Activated CD8-positive, alpha-beta T cell treated with anti-CD3 and anti-CD28 coated beads for 36 hours (primary cell): Measurements from ENCODE around the gene LFNG. TPM values are rescaled to one million over a fixed set of nuclear protein-coding genes. Genes with fewer than 3 reads are reported as not detected.

ENCODE experiments used
- ATAC-seq: fragments of 200-7000 bp; cut with Tn5 transposase; one replicate; pipeline ENCODE4 v1.10.0; 2021; ENCODE audit warnings: mild to moderate bottlenecking, moderate library complexity
- CTCF ChIA-PET: fragments of 350-600 bp; sonication (Branson Sonifier 250); formaldehyde crosslinking; loops from one replicate; lab custom pipeline; 2021; ENCODE audit warnings: antibody characterized with exemption; lab: Charles Lee
- POLR2A ChIA-PET: fragments of 350-600 bp; sonication (Branson Sonifier 250); formaldehyde crosslinking; loops from one replicate; lab custom pipeline; 2021; ENCODE audit warnings: antibody characterized with exemption; lab: Charles Lee
- DNase-seq: peaks from one replicate; pipeline ENCODE4 v3.0.0-alpha.2; 2020
- H3K27ac Mint-ChIP-seq: one replicate; pipeline ENCODE4 v1.8.0; 2021; ENCODE audit warnings: mild to moderate bottlenecking, mixed read lengths
- H3K27me3 Mint-ChIP-seq: one replicate; pipeline ENCODE4 v1.8.0; 2021; ENCODE audit warnings: mixed read lengths
- H3K36me3 Mint-ChIP-seq: one replicate; pipeline ENCODE4 v1.8.0; 2021; ENCODE audit warnings: low read depth, mixed read lengths
- H3K4me1 Mint-ChIP-seq: one replicate; pipeline ENCODE4 v1.8.0; 2021; ENCODE audit warnings: low read depth, mixed read lengths
- H3K4me3 Mint-ChIP-seq: one replicate; pipeline ENCODE4 v1.8.0; 2021; ENCODE audit warnings: mild to moderate bottlenecking, moderate library complexity, mixed read lengths
- H3K9me3 Mint-ChIP-seq: one replicate; pipeline ENCODE4 v1.8.0; 2021; ENCODE audit warnings: mixed read lengths
- CTCF ChIP-seq: fragments of 200-600 bp; IDR thresholded peaks from one replicate; pipeline ENCODE4 v1.8.0; 2022; ENCODE audit warnings: antibody characterized with exemption, mild to moderate bottlenecking
- intact Hi-C: fragments of 100-400 bp; cut with micrococcal nuclease; formaldehyde crosslinking; loops from one replicate; pipeline ENCODE4 v1.10.0; 2022
- microRNA-seq: library from miRNA; unstranded; fragments of <30 nt; microRNA quantifications from one replicate; pipeline ENCODE4 v1.2.0, GENCODE V29; 2022; ENCODE audit warnings: borderline microRNAs expressed, borderline replicate concordance
- total RNA-seq, 2 experiments: library from RNA; stranded (reverse); gene quantifications; one replicate each; pipeline ENCODE4 v1.2.3, GENCODE V29; 2021

Gene LFNG
- total RNA-seq, 2 experiments from 2014 or later: 50.6 TPM

GRCh38 chr7:2575733-2576340, 56.3 kb downstream of the LFNG start:
- no peak for TF ChIP-seq CTCF
- no peak for DNase-seq
- CTCF ChIA-PET: interaction anchor here (1.0 kb wide), 1 partner anchor 21 kb away, joined by 3 read pairs; no protein-coding TSS in a partner anchor
- intact Hi-C loops: no loop called here
- Mint-ChIP-seq H3K9me3 (no peaks in the 10 kb centered on the region), H3K27ac (no peak overlapping the region), H3K36me3 (no peaks in the 10 kb centered on the region), H3K4me1 (peaks cover 5% of the 10 kb centered on the region), H3K27me3 (no peaks in the 10 kb centered on the region), H3K4me3 (no peak overlapping the region)
- POLR2A ChIA-PET: interaction anchor here (0.6 kb wide), 1 partner anchor 202 kb away, joined by 3 read pairs; no protein-coding TSS in a partner anchor
- ATAC-seq: no peak

- CTCF ChIA-PET: no interaction called here
- ATAC-seq (no peak), DNase-seq (no peak)
- Mint-ChIP-seq H3K27ac (no peak overlapping the region), H3K4me3 (no peak overlapping the region), H3K4me1 (peaks cover 4% of the 10 kb centered on the region), H3K36me3 (no peaks in the 10 kb centered on the region), H3K9me3 (no peaks in the 10 kb centered on the region), H3K27me3 (no peaks in the 10 kb centered on the region)
- intact Hi-C loops: no loop called here
- TF ChIP-seq CTCF: no peak
- POLR2A ChIA-PET: no interaction called here
Observed at GRCh38 chr7:2576742-2577491, 57.3 kb downstream of the LFNG start.

Small RNA genes lying within 50 kb of the gene (microRNA-seq; reads per million reads assigned to microRNA genes)
- not detected for gene MIR4648

Other genes with a start within 250 kb of the LFNG start
- 10 to 100 TPM; 31.7 to 36.8 TPM for gene SNX8, start 205.3 kb upstream of the LFNG start, total RNA-seq
- 100 to 1,000 TPM; 252 to 256 TPM for gene EIF3B, start 164.9 kb upstream of the LFNG start, total RNA-seq
- gene CHST12, start 116.2 kb upstream of the LFNG start, total RNA-seq: 1 to 10 TPM; 2.9 to 4.7 TPM
- not detected for gene GRIFIN, start 43.4 kb upstream of the LFNG start, total RNA-seq
- gene BRAT1, start 35.8 kb downstream of the LFNG start, total RNA-seq: 10 to 100 TPM; 30.9 to 32.6 TPM
- 1 to 10 TPM; 4.0 to 4.3 TPM for gene IQCE, start 39.2 kb downstream of the LFNG start, total RNA-seq
- 10 to 100 TPM; 30.3 to 32.3 TPM for gene TTYH3, start 112.2 kb downstream of the LFNG start, total RNA-seq
- under 1 TPM; 0.11 to 0.14 TPM for gene AMZ1, start 168.4 kb downstream of the LFNG start, total RNA-seq